Stimulated activated CD8-positive, alpha-beta memory T cell treated with anti-CD3 and anti-CD28 coated beads, Interleukin-15, amount 100 ng/mL, for 48 hours (primary cell): ENCODE results near the gene TNFAIP8L2.

ENCODE experiments used
- DNase-seq, 2 donors: peaks; one replicate each; pipeline ENCODE4 v3.0.0-alpha.2; 2020; ENCODE audit warnings: low read depth in 2 of 2

TNFAIP8L2 gene

DNA sequence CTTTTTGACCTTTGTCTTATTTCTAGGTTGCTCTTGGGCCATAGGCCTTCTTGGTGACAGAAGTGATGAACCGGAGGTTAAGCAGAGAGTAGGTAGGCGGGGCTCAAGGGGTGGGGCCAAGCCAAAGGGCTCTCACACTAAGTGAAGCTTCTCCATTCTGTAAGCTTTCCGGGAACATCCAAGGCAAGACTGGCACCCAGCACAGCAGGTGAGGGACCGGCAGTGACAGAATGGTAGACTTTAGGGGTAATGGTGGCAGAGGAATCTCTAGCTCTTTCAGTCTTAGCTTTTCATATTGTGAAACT is at the start of gene TNFAIP8L2:
TNFAIP8L2 (plus strand) TSS at position 135 of the 305 bp plus-strand sequence. CDS start 2,049 bp downstream, outside the sequence.
- DNase-seq: peak; percentile 73 to 74

- no peak for DNase-seq
Measured at GRCh38 chr1:151106894-151107293, 49.6 kb upstream of the TNFAIP8L2 start.

DNA sequence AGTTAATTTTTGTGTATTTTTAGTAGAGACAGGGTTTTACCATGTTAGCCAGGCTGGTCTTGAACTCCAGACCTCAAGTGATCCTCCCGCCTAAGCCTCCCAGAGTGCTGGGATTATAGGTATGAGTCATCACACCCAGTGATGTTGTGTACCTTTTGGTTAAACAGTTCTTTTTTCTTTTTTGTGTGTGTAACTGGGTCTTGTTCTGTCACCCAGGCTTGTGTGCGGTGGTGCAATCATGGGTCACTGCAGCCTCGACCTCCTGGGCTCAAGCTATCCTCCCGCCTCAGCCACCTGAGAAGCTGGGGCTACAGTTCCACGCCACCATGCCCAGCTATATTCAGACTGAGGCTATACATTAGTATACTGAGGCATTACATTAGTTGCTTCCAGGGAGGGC is 48.1 kb upstream of the TNFAIP8L2 start:
- no peak for DNase-seq

DNA sequence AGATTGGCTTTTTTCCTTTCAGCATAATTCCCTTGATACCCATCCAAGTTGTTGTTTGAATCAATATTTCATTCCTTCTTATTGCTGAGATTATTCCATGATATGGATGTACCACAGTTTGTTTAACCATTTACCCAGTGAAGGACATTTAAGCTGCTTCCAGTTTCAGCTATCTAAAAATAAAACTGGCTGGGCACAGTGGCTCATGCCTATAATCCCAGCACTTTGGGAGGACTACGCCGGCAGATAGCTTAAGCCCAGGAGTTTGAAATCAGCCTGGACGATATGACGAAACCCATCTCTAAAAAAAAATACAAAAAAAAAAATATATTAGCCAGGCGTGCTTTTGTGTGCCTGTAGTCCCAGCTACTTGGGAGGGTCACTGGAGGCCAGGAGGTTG is 42.6 kb upstream of the TNFAIP8L2 start:
- no peak for DNase-seq

DNA sequence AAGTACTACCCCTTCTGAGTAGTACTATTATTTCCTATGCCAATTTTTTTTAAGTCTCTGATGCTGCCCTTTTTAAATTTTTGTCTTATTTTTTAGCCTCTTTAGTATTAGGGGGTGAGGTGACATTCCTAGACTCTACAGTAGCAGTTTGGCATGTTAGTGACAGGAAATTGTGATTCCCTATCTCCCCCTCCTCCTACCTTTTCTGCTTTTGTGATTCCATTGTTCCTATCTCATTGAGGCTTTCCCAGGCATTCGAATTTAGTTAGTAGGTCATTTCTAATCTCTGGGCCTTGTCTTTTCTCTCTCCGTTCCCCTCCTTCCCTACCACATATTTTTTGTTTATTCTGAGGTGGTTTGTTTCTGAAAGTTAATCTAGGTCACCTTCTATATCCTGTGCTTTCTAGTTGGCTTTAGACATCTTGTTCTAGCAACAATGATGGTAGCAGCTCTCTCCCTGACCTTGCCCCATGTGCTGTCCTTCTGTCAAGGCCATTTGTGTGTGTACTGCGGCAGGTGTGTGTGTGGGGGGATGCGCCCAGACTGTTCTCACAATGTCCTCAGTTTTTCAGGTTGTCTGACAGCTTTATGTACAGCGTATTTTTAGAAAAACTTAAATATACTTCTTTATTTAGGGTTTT is 31.6 kb upstream of the TNFAIP8L2 start:
- DNase-seq: no peak

- no peak for DNase-seq
Measured at GRCh38 chr1:151128800-151129199, 27.6 kb upstream of the TNFAIP8L2 start.

DNA sequence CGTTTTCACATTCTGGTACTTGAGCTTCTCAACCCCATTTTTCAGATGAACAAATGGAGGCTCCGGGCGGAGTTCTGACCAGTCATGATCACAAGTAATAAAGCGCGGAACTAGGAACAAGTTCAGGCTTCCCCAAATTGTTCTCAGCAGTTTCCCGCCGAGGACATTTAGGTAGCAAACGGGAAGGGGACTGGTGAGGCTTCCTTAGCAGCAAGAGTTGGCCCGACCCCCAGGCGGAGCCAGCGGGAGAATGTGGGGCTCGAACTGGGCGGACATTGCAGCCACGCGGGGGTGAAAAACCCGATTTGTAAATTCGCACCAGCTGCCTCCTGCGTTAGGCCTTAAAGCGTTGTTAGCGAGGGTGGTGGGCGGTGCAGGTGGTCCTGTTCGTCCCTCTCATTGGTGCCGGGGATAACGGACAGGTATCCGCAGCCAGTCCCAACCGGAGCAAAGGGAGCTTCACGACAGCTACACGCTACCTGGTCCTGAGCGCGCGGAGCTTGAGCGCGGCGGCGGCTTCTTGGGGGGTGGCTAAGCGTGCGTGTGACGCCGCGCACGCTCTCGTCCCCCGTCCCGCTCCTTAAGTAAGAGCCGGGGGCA is 25.4 kb upstream of the TNFAIP8L2 start:
- peak; percentile 79 to 81 for DNase-seq

GRCh38 chr1:151131701-151132334 is 24.6 kb upstream of the TNFAIP8L2 start:
- no peak for DNase-seq

DNA sequence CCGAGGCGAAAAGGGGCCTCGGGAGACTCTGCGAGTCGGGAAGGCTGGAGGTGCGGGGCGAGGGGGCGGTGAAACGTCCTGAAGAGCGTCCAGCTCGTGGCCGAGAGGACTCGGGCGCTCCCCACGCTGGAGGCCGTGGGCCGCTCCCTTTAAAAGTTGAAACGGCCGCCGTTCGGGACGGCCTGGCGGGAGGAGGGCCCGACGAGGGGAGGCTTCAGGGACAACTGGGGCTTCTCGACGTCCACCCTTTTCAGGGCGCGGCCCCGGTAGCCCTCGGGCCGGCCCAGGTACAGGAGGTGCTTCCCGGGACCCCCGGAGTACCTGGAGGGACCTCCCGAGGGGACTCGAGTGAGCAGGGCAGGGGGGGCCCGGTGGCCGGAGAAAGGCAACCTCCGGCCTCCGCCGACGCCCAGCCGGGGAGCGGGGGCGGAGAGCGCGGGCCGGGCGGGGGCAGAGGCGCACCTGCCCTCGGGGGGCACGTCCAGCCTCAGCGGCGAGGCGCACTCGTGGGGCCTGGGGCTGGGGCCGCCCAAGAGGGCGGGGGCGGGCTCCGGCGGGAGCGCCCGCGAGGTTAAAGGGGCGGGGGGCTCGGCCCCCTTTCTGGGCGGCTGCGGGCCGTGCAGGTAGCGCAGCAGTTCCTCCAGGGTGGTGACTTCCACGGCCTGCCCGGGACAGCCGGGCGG is 24.0 kb upstream of the TNFAIP8L2 start:
- no peak for DNase-seq

GRCh38 chr1:151133018-151133806 is 23.2 kb upstream of the TNFAIP8L2 start:
- DNase-seq: no peak

DNA sequence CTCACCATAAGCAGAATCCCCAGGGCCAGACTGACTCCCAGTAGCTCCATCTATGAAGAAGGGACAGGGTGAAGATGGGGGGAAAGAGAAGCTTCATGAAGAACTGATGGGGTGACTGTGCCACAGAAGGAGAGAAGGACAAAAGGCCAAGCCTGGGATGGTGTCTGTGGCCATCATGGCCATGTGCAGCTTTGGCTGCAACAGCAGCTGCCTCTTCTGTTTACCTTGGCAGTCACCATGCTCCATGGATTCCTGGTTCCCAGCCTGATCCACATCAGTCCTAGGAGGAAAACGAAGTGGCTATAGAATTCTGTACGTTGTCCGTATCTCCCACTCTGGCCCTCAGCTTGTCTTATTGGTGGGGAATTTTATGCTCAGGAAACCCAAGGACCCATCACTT is 22.1 kb upstream of the TNFAIP8L2 start:
- DNase-seq: no peak

- no peak for DNase-seq
Measured at GRCh38 chr1:151134991-151135390, 21.5 kb upstream of the TNFAIP8L2 start.

- no peak for DNase-seq
Measured at GRCh38 chr1:151135433-151136385, 20.7 kb upstream of the TNFAIP8L2 start.

GRCh38 chr1:151137789-151138188 is 18.7 kb upstream of the TNFAIP8L2 start:
- no peak for DNase-seq

DNA sequence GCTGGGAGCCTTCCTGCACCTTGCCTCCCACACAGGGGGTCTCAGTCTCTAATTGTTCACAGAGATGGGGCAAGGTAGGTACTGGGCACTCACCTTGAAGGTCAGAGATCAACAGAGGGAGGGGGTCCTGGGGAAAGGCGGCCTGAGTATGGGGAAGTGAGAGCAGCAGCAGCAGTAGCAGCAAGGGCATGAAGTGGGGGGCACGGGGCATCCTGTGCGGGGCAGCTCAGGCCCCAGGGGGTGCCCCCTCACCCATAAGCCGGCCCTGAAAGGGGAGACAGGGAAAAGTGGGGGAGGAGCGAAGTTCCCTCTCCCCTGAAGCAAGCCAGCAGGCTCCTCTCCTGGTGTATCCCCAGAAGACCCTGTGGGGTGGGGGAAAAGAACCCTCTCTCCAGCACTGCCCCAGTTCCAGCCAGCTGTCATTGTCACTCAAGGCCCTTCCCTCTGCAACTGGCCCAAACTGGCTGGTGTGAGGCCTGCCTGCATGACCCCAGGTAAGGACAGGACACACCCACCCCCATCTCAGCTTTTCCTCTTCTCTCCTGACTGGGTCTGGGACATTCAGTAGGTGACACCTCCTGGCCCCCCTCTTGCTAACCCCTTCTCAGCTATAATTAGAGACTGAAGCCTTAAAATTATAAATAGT is 13.9 kb upstream of the TNFAIP8L2 start:
- no peak for DNase-seq

GRCh38 chr1:151143057-151143435 is 13.4 kb upstream of the TNFAIP8L2 start:
- no peak for DNase-seq

GRCh38 chr1:151143986-151144385 is 12.5 kb upstream of the TNFAIP8L2 start:
- DNase-seq: no peak

DNA sequence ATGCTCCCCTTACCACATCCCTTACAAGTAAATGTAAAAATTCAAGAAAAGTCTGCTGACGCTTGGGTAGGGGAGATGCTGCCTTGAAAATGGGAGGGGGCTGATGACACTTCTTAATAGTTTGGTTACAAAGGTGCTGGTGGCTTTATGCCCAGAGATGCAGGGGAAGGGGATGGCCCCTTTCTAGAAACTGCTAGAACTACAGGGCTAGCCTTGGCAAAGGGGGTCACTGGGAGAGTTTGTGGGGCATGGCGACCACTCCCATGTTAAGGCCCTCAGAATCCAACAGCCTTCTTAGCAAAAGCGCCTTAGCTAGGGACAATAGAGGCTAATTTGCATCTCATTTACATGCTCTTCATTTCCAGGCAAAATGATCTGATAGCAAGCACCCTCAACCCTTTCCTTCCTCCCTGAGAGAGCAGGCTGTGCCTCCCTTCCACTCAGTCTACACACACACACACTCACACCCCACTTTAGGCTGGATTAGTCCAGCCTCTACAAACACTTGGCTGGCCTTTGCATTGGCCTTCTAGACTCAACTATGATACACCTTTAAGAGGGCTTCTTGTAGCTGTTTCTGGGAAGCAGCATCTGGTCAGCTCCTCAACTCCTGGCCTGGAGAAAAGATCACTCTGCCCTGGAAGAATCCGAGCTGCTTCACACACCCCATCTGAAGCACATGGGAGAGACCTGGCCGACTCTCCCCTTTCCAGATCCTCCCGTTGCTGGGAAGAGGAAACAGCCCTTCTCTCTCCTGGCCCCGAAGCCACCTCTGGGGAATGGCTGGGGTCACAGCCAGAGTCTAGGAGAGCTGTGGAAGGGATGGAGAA is 11.8 kb upstream of the TNFAIP8L2 start:
- no peak for DNase-seq

GRCh38 chr1:151145304-151146071 is 11.0 kb upstream of the TNFAIP8L2 start:
- no peak for DNase-seq
